Karpas-422 (cell line): Measurements from ENCODE around the gene MIDN. TPM values are rescaled to one million over a fixed set of nuclear protein-coding genes. Genes with fewer than 3 reads are reported as not detected.

Experiments used
- DNase-seq: peaks from one replicate; pipeline ENCODE4 v3.0.0-alpha.2; 2015
- H2AFZ ChIP-seq: fragments of 200-600 bp; sonication (generic); 2 replicates; pipeline ENCODE4 v1.6.1; 2014; ENCODE audit warnings: antibody characterized with exemption, low read length, mixed read lengths
- H3K27ac ChIP-seq: fragments of 200-600 bp; sonication (generic); 2 replicates; pipeline ENCODE4 v1.5.1; 2014; ENCODE audit warnings: mild to moderate bottlenecking, low read length, moderate library complexity
- H3K27me3 ChIP-seq: fragments of 200-600 bp; sonication (generic); 2 replicates; pipeline ENCODE4 v1.6.1; 2014; ENCODE audit warnings: low read length, mixed read lengths
- H3K36me3 ChIP-seq: fragments of 200-600 bp; sonication (generic); 2 replicates; pipeline ENCODE4 v1.6.1; 2014; ENCODE audit warnings: low read length, mixed read lengths; ENCODE audit not compliant: insufficient read depth
- H3K4me1 ChIP-seq: fragments of 200-600 bp; sonication (generic); 2 replicates; pipeline ENCODE4 v1.6.1; 2014; ENCODE audit warnings: mild to moderate bottlenecking, low read length, mixed read lengths
- H3K4me2 ChIP-seq: fragments of 200-600 bp; sonication (generic); 2 replicates; pipeline ENCODE4 v1.6.1; 2014; ENCODE audit warnings: low read length, low read depth, mild to moderate bottlenecking; ENCODE audit not compliant: poor library complexity, severe bottlenecking
- H3K4me3 ChIP-seq: fragments of 200-600 bp; sonication (generic); 2 replicates; pipeline ENCODE4 v1.5.1; 2014; ENCODE audit warnings: mild to moderate bottlenecking, antibody characterized with exemption, low read length, mixed read lengths
- H3K79me2 ChIP-seq: fragments of 200-600 bp; sonication (generic); 2 replicates; pipeline ENCODE4 v1.6.1; 2014; ENCODE audit warnings: mild to moderate bottlenecking, low read length, mixed read lengths
- H3K9ac ChIP-seq: fragments of 200-600 bp; sonication (generic); 2 replicates; pipeline ENCODE4 v1.6.0; 2014; ENCODE audit warnings: low read length
- H3K9me2 ChIP-seq: fragments of 200-600 bp; sonication (generic), shearing (Covaris generic); replicated peaks from 2 replicates; pipeline ENCODE4 v1.6.0; 2014; ENCODE audit warnings: mild to moderate bottlenecking, low read length, moderate library complexity; ENCODE audit not compliant: insufficient read depth
- H3K9me3 ChIP-seq: fragments of 300-700, 200-600 bp; sonication (generic); 2 replicates; pipeline ENCODE4 v1.6.1; 2014; ENCODE audit warnings: low read length, mixed read lengths
- H4K20me1 ChIP-seq: fragments of 200-600 bp; sonication (generic); 2 replicates; pipeline ENCODE4 v1.6.1; 2014; ENCODE audit warnings: mild to moderate bottlenecking, antibody characterized with exemption, low read length, low read depth; ENCODE audit not compliant: insufficient read depth
- total RNA-seq: library from RNA; depleted of rRNA; stranded (reverse); fragments of >200 nt; shearing (Covaris generic); gene quantifications from 2 replicates; pipeline ENCODE4 v1.2.3, GENCODE V29; 2014; ENCODE audit warnings: low replicate concordance

Gene MIDN
- total RNA-seq, 1 experiment from 2014 or later, result 21.4 TPM

GRCh38 chr19:1275260-1275975 is 27.0 kb downstream of the MIDN start, which contains the start of gene FAM174C:
Gene FAM174C, plus strand, starts transcription at chr19:1275530. Its CDS starts 20 bp downstream, at chr19:1275550.
- DNase-seq, result peak; percentile 99
- Histone ChIP-seq H3K27ac (peak within 1 kb of the TSS; percentile 79), H3K36me3 (peaks cover 50% of the 10 kb centered on the region), H3K27me3 (no peaks in the 10 kb centered on the region), H3K9ac (peak within 1 kb of the TSS; percentile 92), H3K4me3 (peak within 1 kb of the TSS; percentile 84), H2AFZ (no peak within 1 kb of the TSS; the same call in 1 of the 2 replicates), H3K4me2 (peak within 1 kb of the TSS; percentile 80), H3K9me3 (no peaks in the 10 kb centered on the region), H4K20me1 (peaks cover 28% of the 10 kb centered on the region), H3K4me1 (peaks cover 33% of the 10 kb centered on the region), H3K79me2 (peaks cover 22% of the 10 kb centered on the region), H3K9me2 (no peaks in the 10 kb centered on the region)

GRCh38 chr19:1275976-1276627 is 27.7 kb downstream of the MIDN start:
- peak overlapping the region; percentile 84 for H3K4me3 ChIP-seq
- H3K27ac ChIP-seq, result peak overlapping the region; percentile 34
- peak overlapping the region; percentile 92 for H3K9ac ChIP-seq
- DNase-seq, result no peak
- no peaks in the 10 kb centered on the region for H3K27me3 ChIP-seq
- H3K4me1 ChIP-seq, result peaks cover 27% of the 10 kb centered on the region
- no peaks in the 10 kb centered on the region for H3K9me2 ChIP-seq
- H3K36me3 ChIP-seq, result peaks cover 45% of the 10 kb centered on the region
- H4K20me1 ChIP-seq, result peaks cover 21% of the 10 kb centered on the region; the same call in 1 of the 2 replicates
- H3K4me2 ChIP-seq, result peak overlapping the region; percentile 80
- no peaks in the 10 kb centered on the region for H3K9me3 ChIP-seq
- H2AFZ ChIP-seq, result no peak overlapping the region; the same call in 1 of the 2 replicates
- peaks cover 15% of the 10 kb centered on the region for H3K79me2 ChIP-seq

GRCh38 chr19:1276628-1277022 is 28.2 kb downstream of the MIDN start:
- no peaks in the 10 kb centered on the region for H3K27me3 ChIP-seq
- H3K4me2 ChIP-seq, result peak overlapping the region; percentile 80
- peak overlapping the region; percentile 34 for H3K27ac ChIP-seq
- H3K4me3 ChIP-seq, result peak overlapping the region; percentile 84
- H3K36me3 ChIP-seq, result peaks cover 40% of the 10 kb centered on the region
- no peaks in the 10 kb centered on the region for H3K9me3 ChIP-seq
- H4K20me1 ChIP-seq, result peaks cover 16% of the 10 kb centered on the region; the same call in 1 of the 2 replicates
- peaks cover 24% of the 10 kb centered on the region for H3K4me1 ChIP-seq
- no peak overlapping the region for H2AFZ ChIP-seq
- peaks cover 15% of the 10 kb centered on the region for H3K79me2 ChIP-seq
- H3K9ac ChIP-seq, result peak overlapping the region; percentile 92
- no peak for DNase-seq
- H3K9me2 ChIP-seq, result no peaks in the 10 kb centered on the region

GRCh38 chr19:1277061-1277460 is 28.7 kb downstream of the MIDN start:
- Histone ChIP-seq H4K20me1 (peaks cover 12% of the 10 kb centered on the region; the same call in 1 of the 2 replicates), H3K79me2 (peaks cover 15% of the 10 kb centered on the region), H3K9me2 (no peaks in the 10 kb centered on the region), H3K27ac (no peak overlapping the region), H3K4me1 (peaks cover 24% of the 10 kb centered on the region), H3K4me2 (peak overlapping the region; percentile 80), H3K27me3 (no peaks in the 10 kb centered on the region), H3K4me3 (peak overlapping the region; percentile 84; the same call in 1 of the 2 replicates), H2AFZ (no peak overlapping the region), H3K9me3 (no peaks in the 10 kb centered on the region), H3K9ac (peak overlapping the region; percentile 92), H3K36me3 (peaks cover 37% of the 10 kb centered on the region; the same call in 1 of the 2 replicates)
- DNase-seq, result no peak

- Histone ChIP-seq H3K4me3 (no peak overlapping the region), H3K9me2 (no peaks in the 10 kb centered on the region), H3K4me2 (no peak overlapping the region), H3K4me1 (peaks cover 27% of the 10 kb centered on the region), H3K27me3 (no peaks in the 10 kb centered on the region), H4K20me1 (peaks cover 12% of the 10 kb centered on the region; the same call in 1 of the 2 replicates), H3K79me2 (peaks cover 15% of the 10 kb centered on the region), H3K9ac (no peak overlapping the region), H2AFZ (no peak overlapping the region), H3K27ac (no peak overlapping the region), H3K36me3 (peaks cover 28% of the 10 kb centered on the region; the same call in 1 of the 2 replicates), H3K9me3 (no peaks in the 10 kb centered on the region)
- no peak for DNase-seq
These were observed 29.7 kb downstream of the MIDN start for GRCh38 chr19:1278074-1278473.

GRCh38 chr19:1278713-1279660 is 30.6 kb downstream of the MIDN start:
- H3K4me2 ChIP-seq, result no peak overlapping the region
- H4K20me1 ChIP-seq, result peaks cover 18% of the 10 kb centered on the region; the same call in 1 of the 2 replicates
- H3K27me3 ChIP-seq, result no peaks in the 10 kb centered on the region
- H2AFZ ChIP-seq, result no peak overlapping the region
- peaks cover 35% of the 10 kb centered on the region for H3K4me1 ChIP-seq
- H3K36me3 ChIP-seq, result peaks cover 28% of the 10 kb centered on the region; the same call in 1 of the 2 replicates
- no peak for DNase-seq
- no peak overlapping the region for H3K4me3 ChIP-seq
- no peak overlapping the region for H3K9ac ChIP-seq
- H3K79me2 ChIP-seq, result peaks cover 15% of the 10 kb centered on the region
- H3K27ac ChIP-seq, result no peak overlapping the region
- H3K9me2 ChIP-seq, result no peaks in the 10 kb centered on the region
- no peaks in the 10 kb centered on the region for H3K9me3 ChIP-seq

- peaks cover 24% of the 10 kb centered on the region for H4K20me1 ChIP-seq
- H3K9ac ChIP-seq, result no peak overlapping the region
- H2AFZ ChIP-seq, result no peak overlapping the region
- DNase-seq, result peak; percentile 94
- H3K9me3 ChIP-seq, result no peaks in the 10 kb centered on the region
- no peaks in the 10 kb centered on the region for H3K9me2 ChIP-seq
- no peaks in the 10 kb centered on the region for H3K27me3 ChIP-seq
- no peak overlapping the region for H3K4me3 ChIP-seq
- H3K79me2 ChIP-seq, result peaks cover 15% of the 10 kb centered on the region
- no peak overlapping the region for H3K4me2 ChIP-seq
- no peak overlapping the region for H3K27ac ChIP-seq
- H3K36me3 ChIP-seq, result peaks cover 20% of the 10 kb centered on the region; the same call in 1 of the 2 replicates
- peaks cover 26% of the 10 kb centered on the region for H3K4me1 ChIP-seq
These were observed 31.5 kb downstream of the MIDN start for GRCh38 chr19:1279782-1280341.
